ENCODE results near the gene PBOV1.

The PBOV1 gene

GRCh38 chr6:138218449-138218848 lies at the start of gene PBOV1:
TSS of gene PBOV1 (minus strand) at chr6:138218491. CDS start at chr6:138218395, 96 bp downstream.
- DNase-seq, result no peak

- DNase-seq, result no peak
Measured at GRCh38 chr6:138266095-138266494, 47.8 kb upstream of the PBOV1 start.

GRCh38 chr6:138264372-138264880 lies 46.1 kb upstream of the PBOV1 start:
- no peak for DNase-seq

GRCh38 chr6:138263963-138264362 lies 45.7 kb upstream of the PBOV1 start:
- no peak for DNase-seq

GRCh38 chr6:138261116-138261780 lies 43.0 kb upstream of the PBOV1 start:
- no peak for DNase-seq

GRCh38 chr6:138258991-138259390 lies 40.7 kb upstream of the PBOV1 start:
- DNase-seq, result no peak

- DNase-seq, result no peak
Measured at GRCh38 chr6:138258197-138258596, 39.9 kb upstream of the PBOV1 start.

GRCh38 chr6:138257638-138258040 lies 39.3 kb upstream of the PBOV1 start:
- no peak for DNase-seq

GRCh38 chr6:138255443-138255842 lies 37.2 kb upstream of the PBOV1 start:
- DNase-seq, result no peak

GRCh38 chr6:138253731-138254130 lies 35.4 kb upstream of the PBOV1 start:
- no peak for DNase-seq

- DNase-seq, result no peak
Measured at GRCh38 chr6:138250513-138251247, 32.4 kb upstream of the PBOV1 start.

- no peak for DNase-seq
Measured at GRCh38 chr6:138250053-138250452, 31.8 kb upstream of the PBOV1 start.

GRCh38 chr6:138248878-138249277 lies 30.6 kb upstream of the PBOV1 start:
- no peak for DNase-seq

- DNase-seq, result no peak
Measured at GRCh38 chr6:138248011-138248410, 29.7 kb upstream of the PBOV1 start.

GRCh38 chr6:138246650-138247440 lies 28.6 kb upstream of the PBOV1 start:
- DNase-seq, result no peak

- DNase-seq, result no peak
Measured at GRCh38 chr6:138245751-138246150, 27.5 kb upstream of the PBOV1 start.

GRCh38 chr6:138242987-138243592 lies 24.8 kb upstream of the PBOV1 start:
- DNase-seq, result no peak

- DNase-seq, result no peak
Measured at GRCh38 chr6:138241934-138242333, 23.6 kb upstream of the PBOV1 start.

- no peak for DNase-seq
Measured at GRCh38 chr6:138241381-138241780, 23.1 kb upstream of the PBOV1 start.

- no peak for DNase-seq
Measured at GRCh38 chr6:138240476-138241245, 22.4 kb upstream of the PBOV1 start.

- DNase-seq, result no peak
Measured at GRCh38 chr6:138239774-138240173, 21.5 kb upstream of the PBOV1 start.

- DNase-seq, result no peak
Measured at GRCh38 chr6:138238368-138238767, 20.1 kb upstream of the PBOV1 start.

All from CD4-positive, alpha-beta T cell treated with Interleukin-4 for 1 hour (primary cell).